Measurements from ENCODE around the gene SYK. TPM values are rescaled to one million over a fixed set of nuclear protein-coding genes. Genes with fewer than 3 reads are reported as not detected.

SYK gene
- total RNA-seq, 1 donor from 2014 or later, result 13.0 TPM

DNA sequence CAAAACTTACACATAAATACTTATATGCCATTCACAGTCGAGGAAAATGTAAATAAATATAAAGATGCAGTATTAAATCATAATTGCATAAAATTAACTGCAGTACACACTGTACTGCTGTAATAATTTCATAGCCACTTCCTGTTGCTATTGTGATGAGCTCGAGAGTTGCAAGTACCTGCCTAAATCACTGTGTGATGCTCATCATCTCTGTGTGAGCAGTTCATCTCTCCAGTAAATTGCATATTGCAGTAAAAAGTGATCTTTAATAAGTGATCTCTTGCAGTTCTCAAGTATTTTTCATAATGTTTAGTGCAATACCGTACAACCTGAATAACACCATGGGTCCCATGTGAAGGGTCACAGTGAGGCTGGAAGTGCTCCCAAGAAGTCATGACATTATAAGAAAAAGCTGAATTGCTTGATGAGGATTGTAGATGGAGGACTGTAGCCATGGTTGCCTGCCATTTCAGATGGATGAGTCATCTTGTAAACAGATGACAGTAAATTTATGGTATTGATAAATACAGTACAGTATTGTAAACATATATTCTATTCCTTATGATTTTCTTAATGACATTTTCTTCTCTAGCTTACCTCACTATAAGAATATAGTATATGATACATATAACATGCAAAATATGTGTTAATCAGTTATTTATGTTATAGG is 34.9 kb downstream of the SYK start:
- no peak for DNase-seq (ENCODE audit: extremely low spot score, unreplicated experiment)
- Mint-ChIP-seq H3K27me3 (no peaks in the 10 kb centered on the region), H3K36me3 (no peaks in the 10 kb centered on the region)

DNA sequence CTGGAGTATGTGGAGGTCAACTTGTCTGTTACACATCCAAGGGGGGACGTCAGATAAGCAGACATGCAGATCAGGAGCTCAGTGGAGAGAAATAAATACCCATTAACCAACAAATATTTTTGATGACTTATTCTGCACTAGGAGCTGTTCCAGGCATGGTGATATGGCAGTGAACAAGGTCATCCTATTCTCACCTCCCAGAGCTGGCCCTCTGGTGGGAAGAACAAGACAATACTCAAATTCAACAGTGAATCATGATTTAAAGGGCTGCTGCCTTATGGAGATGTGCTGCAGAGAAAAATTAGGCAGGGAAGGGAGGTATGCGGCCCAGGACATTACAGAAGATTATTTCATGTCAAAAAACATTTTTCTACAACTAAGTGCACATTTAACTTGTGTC is 36.5 kb downstream of the SYK start:
- H3K36me3 Mint-ChIP-seq, result no peaks in the 10 kb centered on the region
- no peaks in the 10 kb centered on the region for H3K4me1 Mint-ChIP-seq (ENCODE audit: unreplicated experiment)
- no peak for DNase-seq (ENCODE audit: extremely low spot score, unreplicated experiment)
- H3K9me3 Mint-ChIP-seq, result no peaks in the 10 kb centered on the region
- TF ChIP-seq, protein P1, sequence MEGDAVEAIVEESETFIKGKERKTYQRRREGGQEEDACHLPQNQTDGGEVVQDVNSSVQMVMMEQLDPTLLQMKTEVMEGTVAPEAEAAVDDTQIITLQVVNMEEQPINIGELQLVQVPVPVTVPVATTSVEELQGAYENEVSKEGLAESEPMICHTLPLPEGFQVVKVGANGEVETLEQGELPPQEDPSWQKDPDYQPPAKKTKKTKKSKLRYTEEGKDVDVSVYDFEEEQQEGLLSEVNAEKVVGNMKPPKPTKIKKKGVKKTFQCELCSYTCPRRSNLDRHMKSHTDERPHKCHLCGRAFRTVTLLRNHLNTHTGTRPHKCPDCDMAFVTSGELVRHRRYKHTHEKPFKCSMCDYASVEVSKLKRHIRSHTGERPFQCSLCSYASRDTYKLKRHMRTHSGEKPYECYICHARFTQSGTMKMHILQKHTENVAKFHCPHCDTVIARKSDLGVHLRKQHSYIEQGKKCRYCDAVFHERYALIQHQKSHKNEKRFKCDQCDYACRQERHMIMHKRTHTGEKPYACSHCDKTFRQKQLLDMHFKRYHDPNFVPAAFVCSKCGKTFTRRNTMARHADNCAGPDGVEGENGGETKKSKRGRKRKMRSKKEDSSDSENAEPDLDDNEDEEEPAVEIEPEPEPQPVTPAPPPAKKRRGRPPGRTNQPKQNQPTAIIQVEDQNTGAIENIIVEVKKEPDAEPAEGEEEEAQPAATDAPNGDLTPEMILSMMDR (conservative IDR thresholded peaks at IDR 0.05), result no peak
- H3K4me3 Mint-ChIP-seq, result no peak overlapping the region
- H3K27me3 Mint-ChIP-seq, result no peaks in the 10 kb centered on the region
- H3K27ac Mint-ChIP-seq, result no peak overlapping the region

More for the DNA sequence above, 34.9 kb downstream of the SYK start:
- Mint-ChIP-seq H3K9me3 (no peaks in the 10 kb centered on the region), H3K27ac (no peak overlapping the region), H3K4me1 (ENCODE audit: unreplicated experiment) (no peaks in the 10 kb centered on the region), H3K4me3 (no peak overlapping the region)
- TF ChIP-seq, protein P1 (conservative IDR thresholded peaks at IDR 0.05), result no peak

DNA sequence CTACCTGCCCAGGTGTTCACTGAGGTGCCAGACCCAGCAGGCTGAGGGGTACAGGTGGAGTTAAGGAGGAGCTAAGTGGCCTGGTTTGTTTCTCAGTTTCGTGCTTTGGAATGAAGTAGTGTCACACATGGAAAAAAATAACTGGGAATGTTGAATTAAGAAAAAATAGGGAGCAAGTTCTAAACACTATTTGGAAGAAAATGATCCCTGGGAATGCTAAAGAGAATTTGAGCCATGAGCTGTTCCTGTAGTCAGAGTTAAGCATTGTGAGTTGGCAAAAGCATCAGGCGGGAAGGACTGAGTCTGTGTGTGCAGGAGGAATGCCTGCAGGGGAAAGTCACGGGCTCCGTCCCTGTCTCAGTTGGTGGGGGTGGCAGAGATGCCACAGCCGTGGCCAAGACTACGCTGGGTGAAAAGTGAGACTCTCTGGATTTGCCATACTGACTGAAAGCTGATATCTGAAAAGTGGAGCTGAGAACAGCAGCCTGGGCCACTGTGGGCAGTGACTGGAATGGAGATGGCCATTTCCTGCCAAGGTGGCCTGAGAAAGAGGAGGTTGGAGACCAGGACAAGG is 37.0 kb downstream of the SYK start:
- Mint-ChIP-seq H3K9me3 (no peaks in the 10 kb centered on the region), H3K27me3 (no peaks in the 10 kb centered on the region), H3K4me3 (no peak overlapping the region), H3K27ac (no peak overlapping the region), H3K4me1 (ENCODE audit: unreplicated experiment) (no peaks in the 10 kb centered on the region), H3K36me3 (no peaks in the 10 kb centered on the region)
- no peak for DNase-seq (ENCODE audit: extremely low spot score, unreplicated experiment)
- TF ChIP-seq, protein P1 (conservative IDR thresholded peaks at IDR 0.05), result no peak

DNA sequence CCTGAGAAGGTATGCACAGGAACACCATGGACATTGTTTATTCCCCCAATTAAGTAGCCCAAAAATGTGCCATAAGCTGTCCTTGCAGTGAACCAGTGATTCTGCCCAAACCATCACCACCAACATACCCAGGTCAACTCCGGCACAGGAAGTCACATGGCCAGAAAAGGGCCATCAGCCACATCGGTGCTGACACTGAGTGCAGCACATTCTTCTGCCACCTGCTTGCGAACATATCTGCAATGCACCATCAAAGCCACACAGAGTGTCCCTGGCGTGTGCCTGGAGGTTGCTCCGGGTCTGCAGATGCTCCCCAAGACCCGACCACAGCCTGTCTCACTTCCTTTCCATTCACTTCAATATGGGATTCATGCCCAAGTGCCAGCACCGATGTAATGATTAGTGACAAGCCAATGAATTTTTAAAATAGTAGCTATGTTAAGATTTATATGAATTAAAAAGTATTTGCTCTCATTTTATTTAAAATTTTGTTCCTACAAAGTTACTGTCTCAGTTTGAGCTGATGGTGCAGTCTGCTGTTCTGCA is 37.6 kb downstream of the SYK start:
- H3K27ac Mint-ChIP-seq, result no peak overlapping the region
- H3K4me3 Mint-ChIP-seq, result no peak overlapping the region
- DNase-seq (ENCODE audit: extremely low spot score, unreplicated experiment), result no peak
- no peaks in the 10 kb centered on the region for H3K27me3 Mint-ChIP-seq
- H3K4me1 Mint-ChIP-seq (ENCODE audit: unreplicated experiment), result no peaks in the 10 kb centered on the region
- H3K36me3 Mint-ChIP-seq, result no peaks in the 10 kb centered on the region
- TF ChIP-seq, protein P1 (conservative IDR thresholded peaks at IDR 0.05), result no peak
- no peaks in the 10 kb centered on the region for H3K9me3 Mint-ChIP-seq

DNA sequence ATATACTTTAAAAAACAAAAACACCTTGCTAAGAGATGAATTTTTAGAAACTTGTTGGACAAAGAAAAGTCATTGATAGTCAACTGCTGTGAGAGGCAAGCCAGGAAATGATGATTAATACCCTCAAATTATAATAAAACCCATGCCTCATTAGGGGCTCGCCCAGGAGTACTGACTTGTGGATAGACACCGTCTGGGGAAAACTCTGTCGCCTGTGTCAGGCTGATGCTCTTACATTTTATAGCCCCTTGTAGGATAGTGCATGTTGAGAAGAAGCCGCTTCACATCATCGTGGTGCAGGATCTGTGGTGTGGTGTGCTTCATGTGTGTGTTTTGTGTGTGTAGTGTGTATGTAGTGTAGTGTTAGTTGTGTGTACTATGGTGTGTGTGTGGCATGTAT is 39.1 kb downstream of the SYK start:
- TF ChIP-seq, protein P1 (conservative IDR thresholded peaks at IDR 0.05), result no peak
- Mint-ChIP-seq H3K4me3 (no peak overlapping the region), H3K27me3 (no peaks in the 10 kb centered on the region), H3K36me3 (no peaks in the 10 kb centered on the region), H3K4me1 (ENCODE audit: unreplicated experiment) (no peaks in the 10 kb centered on the region), H3K9me3 (no peaks in the 10 kb centered on the region), H3K27ac (no peak overlapping the region)
- no peak for DNase-seq (ENCODE audit: extremely low spot score, unreplicated experiment)

Data from type B pancreatic cell (in vitro differentiated cells).